ENCODE measurements around the gene TP73. TPM values are rescaled to one million over a fixed set of nuclear protein-coding genes. Genes with fewer than 3 reads are reported as not detected.
"Not testable (repeated sequence)": the region's sequence is repeated elsewhere in the genome, so short reads cannot be mapped to it uniquely, and the experiment has no call there.

TP73 gene
- total RNA-seq, 1 donor from 2014 or later = 0.41 TPM

DNA sequence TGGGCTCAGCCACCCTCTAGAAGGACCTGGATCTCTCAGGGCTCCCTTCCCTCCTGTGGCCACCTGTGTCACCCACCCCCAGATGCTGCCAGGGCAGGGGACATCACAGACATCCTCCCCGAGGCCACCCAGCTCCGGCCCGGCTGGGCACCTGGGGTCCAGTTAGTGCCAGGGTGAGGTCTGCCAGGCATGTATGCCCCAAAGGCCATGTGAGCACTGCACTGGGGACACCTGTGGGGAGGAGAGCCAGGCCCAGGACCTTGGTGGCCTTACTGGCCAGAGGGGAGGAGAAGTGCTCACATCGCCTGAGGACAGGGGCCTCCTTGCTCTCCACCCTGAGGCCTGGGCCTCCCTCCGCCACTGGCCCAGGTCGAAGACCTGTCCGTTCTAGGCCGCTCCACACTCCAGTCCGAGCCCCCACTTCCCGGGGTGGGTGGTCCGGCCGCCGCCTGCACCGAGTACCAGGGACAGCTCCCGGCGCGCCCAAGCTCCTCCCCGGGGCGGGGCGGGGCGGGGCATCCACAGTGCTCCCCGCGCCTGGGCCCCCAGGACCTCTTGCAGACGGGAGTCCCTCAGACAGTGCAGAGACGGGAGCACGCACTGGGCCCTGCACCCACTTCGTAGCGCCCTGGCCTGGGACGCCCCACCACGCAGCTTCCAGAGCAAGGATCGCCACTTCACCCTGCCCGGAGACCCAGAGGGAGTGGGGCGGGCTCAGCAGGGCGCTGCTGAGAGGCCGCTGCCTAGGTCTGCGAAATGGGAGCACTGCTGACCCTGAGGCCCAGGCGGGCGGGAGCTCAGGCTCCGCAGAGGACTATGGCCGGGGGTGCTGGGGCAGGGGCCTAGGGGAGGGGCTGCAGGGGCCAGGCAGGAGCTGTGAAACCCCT lies 65.6 kb downstream of the TP73 start:
- FAIRE-seq (no peak), DNase-seq (ENCODE audit: low spot score in 2 of 2) (no peak)

DNA sequence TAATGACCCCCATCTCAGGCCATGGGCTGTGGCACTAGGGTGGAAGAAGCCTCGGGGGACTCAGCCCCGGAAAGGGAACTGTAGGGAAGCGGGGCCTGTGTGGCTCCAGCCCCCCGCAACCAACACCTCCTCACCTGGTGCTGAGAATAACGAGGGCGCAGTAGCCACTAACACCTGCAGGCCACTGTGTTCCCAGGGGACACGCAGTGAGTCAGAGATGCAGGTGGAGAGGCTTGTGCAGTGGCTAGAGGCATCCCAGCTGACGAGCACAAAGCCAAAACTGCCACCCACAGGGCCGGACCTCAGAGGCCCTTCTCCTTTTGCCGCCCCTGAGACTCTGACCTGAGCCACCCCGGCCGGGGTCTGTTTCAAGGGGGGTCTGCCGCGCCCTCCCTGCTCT lies 66.4 kb downstream of the TP73 start:
- DNase-seq (ENCODE audit: low spot score in 2 of 2) (no peak), FAIRE-seq (no peak)

DNA sequence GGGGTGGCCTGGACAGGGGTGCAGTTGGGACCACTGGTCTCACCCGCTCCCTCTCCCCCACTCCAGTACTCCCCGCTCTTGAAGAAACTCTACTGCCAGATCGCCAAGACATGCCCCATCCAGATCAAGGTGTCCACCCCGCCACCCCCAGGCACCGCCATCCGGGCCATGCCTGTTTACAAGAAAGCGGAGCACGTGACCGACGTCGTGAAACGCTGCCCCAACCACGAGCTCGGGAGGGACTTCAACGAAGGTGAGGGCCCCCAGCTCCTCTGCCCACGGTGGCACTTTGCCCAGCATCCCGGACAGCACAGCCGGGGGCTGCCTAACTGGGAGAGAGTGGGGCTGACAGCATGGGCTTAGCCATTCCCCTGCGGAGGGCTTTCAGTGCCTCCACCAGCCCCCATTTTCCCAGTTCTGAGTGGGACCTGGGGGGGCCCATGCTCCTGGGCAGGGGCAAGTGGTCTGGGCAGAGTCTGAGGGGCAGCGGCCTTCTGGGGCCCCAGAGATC lies 69.7 kb downstream of the TP73 start:
- FAIRE-seq (no peak), DNase-seq (ENCODE audit: low spot score in 2 of 2) (no peak)

DNA sequence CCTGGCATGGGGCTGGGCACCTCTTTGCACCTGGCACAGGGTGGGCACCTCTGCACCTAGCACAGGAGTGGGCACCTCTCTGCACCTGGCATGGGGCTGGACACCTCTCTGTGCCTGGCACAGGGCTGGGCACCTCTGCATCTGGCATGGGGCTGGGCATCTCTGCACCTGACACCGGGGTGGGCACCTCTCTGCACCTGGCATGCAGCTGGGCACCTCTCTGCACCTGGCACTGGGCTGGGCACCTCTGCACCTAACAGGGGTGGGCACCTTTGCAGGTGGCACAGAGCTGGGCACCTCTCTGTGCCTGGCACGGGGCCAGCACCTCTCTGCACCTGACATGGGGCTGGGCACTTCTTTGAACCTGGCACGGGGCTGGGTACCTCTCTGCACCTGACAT lies 70.5 kb downstream of the TP73 start:
- DNase-seq (ENCODE audit: low spot score in 2 of 2) (no peak), FAIRE-seq (no peak)

DNA sequence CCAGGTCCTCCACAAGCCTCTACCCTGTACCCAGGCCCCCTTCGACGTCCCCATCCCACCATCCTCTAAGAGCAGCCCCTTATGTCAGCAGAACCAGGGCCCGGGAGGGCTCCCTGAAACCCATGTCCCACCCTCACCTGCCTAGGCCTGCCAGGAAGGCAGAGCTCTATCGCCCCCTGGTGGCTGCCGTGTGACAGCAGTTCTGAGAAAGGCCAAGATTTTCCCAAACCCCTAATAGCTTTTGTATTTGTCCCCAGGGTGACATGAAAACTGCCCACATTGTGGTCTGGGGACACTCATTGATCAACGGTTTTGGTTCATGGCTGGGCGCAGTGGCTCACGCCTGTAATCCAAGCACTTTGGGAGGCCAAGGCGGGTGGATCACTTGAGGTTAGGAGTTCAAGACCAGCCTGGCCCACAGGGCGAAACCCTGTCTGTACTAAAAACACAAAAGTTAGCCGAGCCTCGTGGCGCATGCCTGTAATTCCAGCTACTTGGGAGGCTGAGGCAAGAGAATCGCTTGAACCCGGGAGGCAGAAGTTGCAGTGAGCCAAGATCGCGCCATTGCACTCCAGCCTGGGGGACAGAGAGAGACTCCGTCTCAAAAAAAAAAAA lies 72.2 kb downstream of the TP73 start:
- peak; percentile 73 to 78 for DNase-seq (ENCODE audit: low spot score in 2 of 2)
- FAIRE-seq = not testable (repeated sequence)

DNA sequence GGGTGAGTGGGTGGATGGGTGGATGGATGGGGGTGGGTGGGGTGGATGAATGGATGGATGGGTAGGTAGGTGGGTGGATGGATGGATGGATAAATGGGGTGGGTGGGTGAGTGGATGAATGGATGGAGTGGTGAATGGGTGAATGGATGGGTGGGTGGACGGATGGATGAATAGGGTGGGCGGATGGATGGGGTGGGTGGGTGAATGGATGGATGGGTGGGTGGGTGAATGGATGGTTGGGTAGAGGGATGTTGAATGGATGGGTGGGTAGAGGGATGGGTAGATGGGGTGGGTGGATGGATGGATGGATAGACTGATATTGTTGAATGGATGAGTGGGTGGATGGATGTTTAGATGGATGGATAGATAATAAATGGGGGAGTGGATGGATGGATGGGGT lies 73.0 kb downstream of the TP73 start:
- DNase-seq (ENCODE audit: low spot score in 2 of 2) = no peak
- no peak for FAIRE-seq

DNA sequence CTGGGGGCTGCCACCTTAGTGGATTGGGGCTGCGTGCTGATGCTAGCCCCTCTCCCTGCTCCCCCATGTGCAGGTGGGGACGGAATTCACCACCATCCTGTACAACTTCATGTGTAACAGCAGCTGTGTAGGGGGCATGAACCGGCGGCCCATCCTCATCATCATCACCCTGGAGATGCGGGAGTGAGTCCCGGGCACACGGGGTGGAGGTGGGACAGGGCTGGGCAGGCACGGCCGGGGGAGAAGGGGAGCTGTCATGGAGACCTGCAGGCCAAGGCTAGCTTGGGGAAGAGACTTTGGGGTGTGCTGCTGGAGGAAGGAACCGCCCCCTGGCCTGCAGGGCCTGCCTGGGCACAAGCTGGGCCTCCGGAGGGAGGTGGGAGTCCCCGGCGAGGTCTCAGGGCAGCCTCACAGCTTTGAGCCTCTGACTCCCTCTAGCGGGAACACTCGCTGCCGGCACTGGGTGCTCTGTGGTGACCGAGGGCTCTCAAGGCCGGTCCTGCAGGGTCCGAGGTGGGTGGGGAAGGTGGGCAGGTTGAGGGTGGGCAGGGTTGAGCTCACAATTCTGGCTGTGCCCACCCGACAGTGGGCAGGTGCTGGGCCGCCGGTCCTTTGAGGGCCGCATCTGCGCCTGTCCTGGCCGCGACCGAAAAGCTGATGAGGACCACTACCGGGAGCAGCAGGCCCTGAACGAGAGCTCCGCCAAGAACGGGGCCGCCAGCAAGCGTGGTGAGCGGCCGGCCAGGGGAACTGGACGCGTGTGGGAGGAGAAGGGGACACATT lies 74.9 kb downstream of the TP73 start:
- DNase-seq (ENCODE audit: low spot score in 2 of 2) (peak; percentile 76 to 77), FAIRE-seq (no peak)

DNA sequence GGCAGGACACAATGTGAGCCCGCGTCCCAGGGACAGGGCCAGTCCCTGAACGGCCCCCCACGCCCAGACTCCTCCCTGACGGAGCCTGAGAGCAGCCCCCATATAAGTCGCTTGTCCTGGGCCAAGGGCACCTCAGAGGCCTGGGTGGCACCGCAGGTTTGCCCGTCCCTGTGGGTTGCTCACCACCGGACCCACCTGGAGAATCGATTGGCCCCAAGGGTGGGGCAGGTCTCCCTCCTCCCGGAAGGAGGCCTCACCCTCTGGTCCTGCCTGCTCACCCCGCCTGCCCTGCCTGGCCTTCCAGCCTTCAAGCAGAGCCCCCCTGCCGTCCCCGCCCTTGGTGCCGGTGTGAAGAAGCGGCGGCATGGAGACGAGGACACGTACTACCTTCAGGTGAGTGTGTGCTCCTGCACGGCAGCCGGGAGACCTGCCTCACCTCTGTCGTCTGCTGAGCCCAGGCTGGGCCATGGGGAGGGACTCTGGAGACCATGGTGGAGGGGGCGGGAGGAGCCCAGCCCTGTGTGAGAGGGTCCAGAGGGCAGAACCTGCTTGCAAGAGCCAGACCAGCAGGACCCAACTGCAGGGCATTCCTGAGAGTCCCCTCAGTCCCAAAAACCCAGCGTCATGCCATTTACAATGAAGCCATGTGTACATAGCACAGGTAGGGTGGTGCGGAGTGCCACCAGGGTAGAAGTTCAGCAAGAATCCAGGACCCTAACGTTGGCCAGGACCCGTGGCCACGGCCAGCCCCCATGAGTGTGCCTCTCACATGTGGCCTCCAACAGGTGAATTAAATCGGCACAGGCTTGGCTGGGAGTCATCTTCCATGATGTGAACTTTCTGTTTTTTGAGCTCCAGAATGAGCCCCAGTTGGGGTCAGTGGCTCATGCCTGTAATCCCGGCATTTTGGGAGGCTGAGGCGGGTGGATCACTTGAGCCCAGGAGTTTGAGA lies 75.8 kb downstream of the TP73 start:
- DNase-seq (ENCODE audit: low spot score in 2 of 2) (no peak), FAIRE-seq (no peak)

DNA sequence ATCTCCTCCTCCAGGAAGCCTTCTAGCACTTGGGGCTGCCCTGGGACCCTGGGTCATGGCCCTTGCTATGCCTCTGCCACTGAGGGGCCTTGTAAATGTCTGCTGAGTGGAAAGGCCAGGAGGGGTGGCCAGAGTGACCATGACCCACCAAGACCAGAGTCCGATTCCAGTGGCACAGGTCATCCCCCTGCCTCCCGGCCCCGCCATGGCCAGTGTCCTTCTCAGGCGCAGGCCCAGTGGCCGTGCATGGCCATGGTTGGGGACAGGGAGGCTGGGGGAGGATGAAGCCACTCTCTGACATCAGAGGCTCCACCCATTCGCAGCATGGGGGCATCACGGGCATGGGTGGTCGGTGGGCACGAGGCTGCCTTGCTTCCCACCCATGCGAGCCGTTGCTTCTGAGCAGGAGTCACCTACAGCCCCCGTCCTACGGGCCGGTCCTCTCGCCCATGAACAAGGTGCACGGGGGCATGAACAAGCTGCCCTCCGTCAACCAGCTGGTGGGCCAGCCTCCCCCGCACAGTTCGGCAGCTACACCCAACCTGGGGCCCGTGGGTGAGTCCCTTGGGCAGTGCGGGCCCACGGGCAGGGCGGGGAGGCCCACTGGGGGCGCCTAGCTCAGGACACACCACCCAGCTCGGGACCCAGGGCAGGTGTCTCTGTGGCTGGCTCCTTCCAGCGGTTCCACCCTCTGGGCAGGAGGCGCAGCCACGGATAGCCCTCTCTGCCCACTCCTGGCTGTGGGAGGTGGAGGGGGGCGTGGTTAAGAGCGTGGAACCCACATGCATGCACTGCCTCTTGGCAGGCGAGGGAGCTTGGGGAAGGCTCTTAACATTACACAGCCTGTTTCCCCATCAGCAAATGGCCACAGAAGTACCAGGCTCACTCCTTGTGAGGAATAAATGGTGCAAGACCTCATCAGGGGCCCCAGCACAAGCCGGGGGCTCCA lies 77.6 kb downstream of the TP73 start:
- FAIRE-seq (no peak), DNase-seq (ENCODE audit: low spot score in 2 of 2) (no peak)

DNA sequence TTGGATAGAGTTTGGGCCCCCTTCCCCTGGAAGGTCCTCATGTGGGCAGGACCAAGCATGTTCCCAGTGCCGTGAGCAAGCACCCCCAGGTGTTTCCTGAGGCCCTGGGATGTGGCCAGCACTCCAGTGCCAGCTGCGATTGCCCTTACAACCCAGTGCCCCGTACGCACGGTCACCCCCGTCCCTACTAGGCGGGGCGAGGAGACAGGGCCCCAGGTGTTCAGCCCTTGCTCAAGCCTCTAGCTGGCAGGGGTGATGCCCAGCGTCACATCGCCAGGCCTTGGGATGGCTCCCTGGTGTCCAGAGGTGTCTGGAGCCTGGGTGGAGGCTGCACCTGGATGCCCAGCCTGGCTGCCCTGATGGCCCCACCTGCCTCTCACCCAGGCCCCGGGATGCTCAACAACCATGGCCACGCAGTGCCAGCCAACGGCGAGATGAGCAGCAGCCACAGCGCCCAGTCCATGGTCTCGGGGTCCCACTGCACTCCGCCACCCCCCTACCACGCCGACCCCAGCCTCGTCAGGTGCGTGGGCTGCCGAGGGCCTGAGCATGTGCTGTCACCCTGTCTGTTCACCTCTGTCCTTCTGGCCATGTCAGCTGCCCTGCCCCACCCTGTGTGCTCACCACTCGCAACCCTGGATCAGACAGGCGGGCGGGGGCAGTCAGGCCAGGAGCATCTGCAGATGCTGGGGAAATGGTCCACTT lies 78.4 kb downstream of the TP73 start:
- DNase-seq (ENCODE audit: low spot score in 2 of 2) = no peak

DNA sequence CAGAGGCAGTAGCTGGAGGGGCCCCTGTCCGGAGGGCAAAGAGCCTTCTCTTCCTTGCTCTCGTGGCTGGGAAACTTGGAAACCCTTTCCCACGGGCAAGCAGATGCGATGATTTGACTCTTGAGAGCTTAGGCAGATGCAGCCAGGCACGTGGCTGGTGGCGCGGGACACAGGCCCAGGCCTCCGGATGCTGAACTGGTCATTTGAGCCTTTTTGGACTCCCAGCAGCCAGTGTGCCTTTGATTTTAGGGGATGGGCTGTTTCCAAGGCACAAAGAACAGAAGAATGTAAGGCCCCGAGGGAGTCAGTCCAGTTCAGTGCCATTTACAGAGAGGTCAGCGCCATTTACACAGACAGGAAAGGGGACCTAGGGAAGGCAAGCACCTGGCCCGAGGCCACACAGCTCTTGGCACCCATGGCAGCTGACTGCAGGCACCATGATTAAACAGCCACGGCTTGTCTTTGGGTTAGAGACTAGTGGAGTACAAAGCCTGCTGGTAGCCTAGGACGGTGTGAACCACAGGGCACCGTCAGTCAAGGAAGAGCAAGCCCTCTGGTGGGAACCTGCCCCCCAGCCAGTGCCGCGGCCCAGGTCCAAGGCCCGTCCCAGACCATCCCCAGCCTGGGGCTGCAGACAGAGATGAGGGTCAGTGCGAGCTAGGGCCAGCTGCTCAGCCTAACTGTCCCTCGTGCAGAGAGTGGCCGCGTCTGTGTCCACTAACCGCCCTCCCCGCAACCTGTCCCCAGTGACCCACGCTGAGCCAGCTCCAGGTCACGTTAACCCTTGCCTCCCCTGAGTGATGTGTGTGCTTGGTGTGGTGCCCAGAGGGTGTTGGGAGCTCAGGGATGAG lies 79.5 kb downstream of the TP73 start:
- DNase-seq (ENCODE audit: low spot score in 2 of 2) = peak in 1 of 2 donors; percentile 68
- no peak for FAIRE-seq

More for the DNA sequence above, 78.4 kb downstream of the TP73 start:
- FAIRE-seq = no peak

DNA sequence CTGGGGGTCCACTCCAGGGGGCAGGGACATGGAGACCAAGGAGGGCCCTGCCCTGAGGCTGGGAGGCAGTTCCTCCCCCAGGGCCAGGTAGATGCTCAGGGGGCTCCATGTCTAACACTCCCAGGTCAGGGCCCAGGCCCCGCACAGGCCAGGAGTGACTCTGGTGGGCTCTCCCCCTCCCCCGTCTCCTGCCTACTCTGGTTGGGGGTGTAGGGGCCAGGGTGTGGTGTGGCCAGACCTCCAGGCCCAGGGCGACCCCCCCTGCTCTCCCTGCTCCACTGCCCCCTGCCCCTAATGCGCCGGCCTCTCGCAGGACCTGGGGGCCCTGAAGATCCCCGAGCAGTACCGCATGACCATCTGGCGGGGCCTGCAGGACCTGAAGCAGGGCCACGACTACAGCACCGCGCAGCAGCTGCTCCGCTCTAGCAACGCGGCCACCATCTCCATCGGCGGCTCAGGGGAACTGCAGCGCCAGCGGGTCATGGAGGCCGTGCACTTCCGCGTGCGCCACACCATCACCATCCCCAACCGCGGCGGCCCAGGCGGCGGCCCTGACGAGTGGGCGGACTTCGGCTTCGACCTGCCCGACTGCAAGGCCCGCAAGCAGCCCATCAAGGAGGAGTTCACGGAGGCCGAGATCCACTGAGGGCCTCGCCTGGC lies 80.2 kb downstream of the TP73 start:
- no peak for DNase-seq (ENCODE audit: low spot score in 2 of 2)
- no peak for FAIRE-seq

DNA sequence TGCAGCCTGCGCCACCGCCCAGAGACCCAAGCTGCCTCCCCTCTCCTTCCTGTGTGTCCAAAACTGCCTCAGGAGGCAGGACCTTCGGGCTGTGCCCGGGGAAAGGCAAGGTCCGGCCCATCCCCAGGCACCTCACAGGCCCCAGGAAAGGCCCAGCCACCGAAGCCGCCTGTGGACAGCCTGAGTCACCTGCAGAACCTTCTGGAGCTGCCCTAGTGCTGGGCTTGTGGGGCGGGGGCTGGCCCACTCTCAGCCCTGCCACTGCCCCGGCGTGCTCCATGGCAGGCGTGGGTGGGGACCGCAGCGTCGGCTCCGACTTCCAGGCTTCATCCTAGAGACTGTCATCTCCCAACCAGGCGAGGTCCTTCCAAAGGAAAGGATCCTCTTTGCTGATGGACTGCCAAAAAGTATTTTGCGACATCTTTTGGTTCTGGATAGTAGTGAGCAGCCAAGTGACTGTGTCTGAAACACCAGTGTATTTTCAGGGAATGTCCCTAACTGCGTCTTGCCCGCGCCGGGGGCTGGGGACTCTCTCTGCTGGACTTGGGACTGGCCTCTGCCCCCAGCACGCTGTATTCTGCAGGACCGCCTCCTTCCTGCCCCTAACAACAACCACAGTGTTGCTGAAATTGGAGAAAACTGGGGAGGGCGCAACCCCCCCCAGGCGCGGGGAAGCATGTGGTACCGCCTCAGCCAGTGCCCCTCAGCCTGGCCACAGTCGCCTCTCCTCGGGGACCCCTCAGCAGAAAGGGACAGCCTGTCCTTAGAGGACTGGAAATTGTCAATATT lies 81.0 kb downstream of the TP73 start:
- FAIRE-seq (no peak), DNase-seq (ENCODE audit: low spot score in 2 of 2) (no peak)

DNA sequence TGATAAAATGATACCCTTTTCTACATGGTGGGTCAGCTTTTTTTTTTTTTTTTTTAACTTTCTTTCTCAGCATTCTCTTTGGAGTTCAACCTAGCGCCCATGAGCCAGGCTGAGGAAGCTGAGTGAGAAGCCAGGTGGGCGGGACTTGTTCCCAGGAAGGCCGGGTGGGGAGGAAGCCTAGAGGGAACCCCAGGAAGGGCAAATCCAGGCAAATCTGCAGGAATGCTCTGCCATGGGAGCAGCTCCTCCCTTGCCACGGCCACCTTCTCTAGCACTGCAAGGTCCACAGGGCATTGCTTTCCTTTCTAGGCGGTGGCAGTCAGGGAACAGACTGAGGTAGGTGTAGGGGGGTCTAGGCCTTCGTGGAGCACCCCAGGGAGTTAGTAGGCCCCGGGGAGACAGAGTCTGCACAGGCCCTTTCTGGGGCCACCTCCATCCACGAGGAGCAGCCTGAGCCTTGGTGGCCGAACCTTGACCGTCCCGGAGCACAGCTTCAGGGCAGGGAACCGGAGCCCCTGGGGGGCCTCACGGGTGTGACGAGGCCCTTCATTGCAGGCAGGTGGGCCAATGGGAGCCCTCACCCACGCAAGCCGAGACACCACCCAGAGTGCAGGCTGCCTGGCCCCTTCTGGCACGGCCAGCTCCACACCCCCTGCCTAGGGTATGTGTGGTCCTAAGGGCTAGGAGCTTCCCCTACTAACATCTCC lies 81.7 kb downstream of the TP73 start:
- DNase-seq (ENCODE audit: low spot score in 2 of 2) = no peak
- no peak for FAIRE-seq

DNA sequence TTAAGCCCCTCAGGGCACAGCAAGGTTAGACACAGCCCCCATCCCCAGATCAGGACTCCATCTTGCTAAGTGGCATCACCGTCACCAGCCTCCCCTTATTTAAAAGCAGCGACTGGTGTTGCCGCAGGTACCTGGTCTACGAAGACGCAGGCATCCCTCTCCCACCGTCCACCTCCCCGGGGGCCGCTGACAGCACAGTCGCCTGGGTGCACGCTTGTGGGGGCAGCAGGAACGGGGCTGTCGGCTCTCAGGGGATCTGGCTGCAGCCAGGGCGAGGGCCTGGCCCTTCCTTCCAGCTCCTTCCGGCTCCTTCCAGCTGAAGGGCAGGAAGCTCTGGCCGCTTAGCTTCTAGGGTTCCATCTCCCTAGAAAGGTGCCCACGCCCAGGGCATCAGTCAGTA lies 82.3 kb downstream of the TP73 start:
- no peak for FAIRE-seq
- DNase-seq (ENCODE audit: low spot score in 2 of 2) = no peak

Data from frontal cortex (tissue), 4 donors.